GM10266 (cell line): ENCODE measurements around the gene LAMC3.

Experiments
- DNase-seq: peaks from one replicate; pipeline ENCODE4 v3.0.0; 2012; ENCODE audit errors: extremely low spot score
- CTCF ChIP-seq: IDR thresholded peaks from 2 replicates; pipeline ENCODE4 v1.5.1; 2012; ENCODE audit warnings: mild to moderate bottlenecking, low read depth; ENCODE audit not compliant: control insufficient read depth, insufficient read depth; ENCODE audit errors: missing control alignments

The LAMC3 gene

GRCh38 chr9:130985029-130985428 is 23.9 kb upstream of the LAMC3 start:
- no peak for TF ChIP-seq CTCF
- no peak for DNase-seq

DNA sequence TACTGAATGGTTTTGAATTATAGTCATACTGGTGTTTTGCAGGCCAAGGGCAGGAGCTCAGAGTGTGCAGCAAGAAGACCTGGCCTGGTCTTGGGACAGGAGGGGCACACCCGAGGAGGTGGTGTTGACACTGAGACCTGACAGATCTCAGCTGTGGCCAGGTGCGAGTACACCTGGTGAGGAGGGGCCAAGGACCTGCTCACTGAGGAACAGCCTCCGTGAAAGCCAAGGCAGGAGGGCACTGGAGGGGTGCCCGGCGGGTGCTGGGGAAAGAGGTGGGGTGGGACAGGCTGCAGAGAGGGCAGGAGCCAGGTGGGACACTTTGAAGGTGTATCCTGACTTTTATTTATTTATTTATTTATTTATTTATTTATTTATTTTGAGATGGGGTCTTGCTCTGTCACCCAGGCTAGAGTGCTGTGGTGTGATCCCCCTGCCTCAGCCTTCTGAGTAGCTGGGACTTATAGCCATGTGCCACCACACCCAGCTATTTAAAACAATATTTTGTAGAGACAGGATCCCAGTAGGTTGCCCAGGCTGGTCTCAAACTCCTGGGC is 23.3 kb upstream of the LAMC3 start:
- no peak for DNase-seq
- TF ChIP-seq CTCF = no peak

DNA sequence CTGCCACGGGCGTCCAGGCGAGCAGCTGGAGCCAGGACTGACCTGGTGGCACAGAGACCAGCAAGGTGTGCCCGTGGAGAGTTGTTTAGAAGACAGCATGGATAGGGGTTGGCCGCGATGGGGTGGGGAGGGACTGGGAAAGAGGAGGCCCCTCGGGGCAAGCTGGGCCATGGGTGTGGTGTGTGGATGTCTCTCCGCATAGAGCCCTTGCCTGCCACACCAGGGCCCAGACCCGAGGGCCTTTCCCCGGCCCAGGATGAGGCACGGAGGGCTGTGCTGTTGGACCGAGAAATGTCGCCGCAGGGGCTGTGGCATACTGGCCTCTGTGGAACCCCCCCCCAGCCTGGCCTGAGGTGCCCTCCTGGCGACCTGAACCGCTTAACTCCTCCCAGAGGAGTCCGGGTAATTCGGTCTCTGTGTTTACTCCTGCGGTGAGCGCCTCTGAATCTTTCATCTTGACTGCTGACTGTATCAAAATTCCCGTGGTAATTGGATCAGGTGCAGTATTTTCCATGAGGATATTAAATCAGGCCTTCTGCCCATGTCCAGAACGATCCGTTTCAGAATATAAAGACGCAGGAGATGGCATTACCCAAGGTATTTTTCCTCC is 22.5 kb upstream of the LAMC3 start:
- DNase-seq = no peak
- no peak for TF ChIP-seq CTCF

GRCh38 chr9:130987054-130987453 is 21.9 kb upstream of the LAMC3 start:
- TF ChIP-seq CTCF = no peak
- DNase-seq = no peak

DNA sequence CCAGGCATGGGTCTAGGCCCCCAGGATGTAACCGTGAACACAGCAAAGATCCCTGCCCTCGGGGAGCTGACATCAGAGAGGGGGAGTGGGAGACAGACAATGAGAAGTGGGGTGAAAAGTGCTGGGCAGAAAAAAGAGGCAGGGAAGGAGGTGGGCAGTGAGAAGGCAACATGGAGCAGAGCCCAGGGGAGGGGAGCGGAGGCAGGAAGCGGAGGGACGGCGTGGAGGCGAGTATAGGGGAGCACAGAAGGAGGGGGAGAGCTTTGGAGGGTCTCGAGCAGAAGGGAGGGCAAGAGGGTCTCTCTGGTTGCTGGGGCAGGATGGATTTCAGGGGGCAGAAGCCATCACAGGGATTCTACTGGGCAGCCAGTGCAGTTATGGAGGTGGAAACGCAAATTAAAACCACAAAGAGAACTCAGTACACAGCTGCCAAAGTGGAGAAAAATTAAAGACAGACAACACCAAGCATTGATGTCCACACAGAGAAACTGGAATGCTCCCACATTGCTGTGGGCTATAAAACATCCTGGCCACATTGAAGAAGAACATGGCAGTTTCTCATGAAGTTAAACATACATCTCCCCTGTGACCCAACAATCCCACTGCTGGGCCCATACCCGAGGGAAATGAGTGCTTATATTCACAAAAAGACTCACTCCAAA is 21.1 kb upstream of the LAMC3 start:
- TF ChIP-seq CTCF = no peak
- DNase-seq = no peak

- TF ChIP-seq CTCF = no peak
- no peak for DNase-seq
Observed at GRCh38 chr9:130988400-130988747, 20.6 kb upstream of the LAMC3 start.

GRCh38 chr9:130988905-130989304 is 20.1 kb upstream of the LAMC3 start:
- DNase-seq = no peak

More at GRCh38 chr9:130988905-130989304, 20.1 kb upstream of the LAMC3 start:
- TF ChIP-seq CTCF = no peak
